ENCODE data around the gene WDR18.

WDR18 gene

GRCh38 chr19:970695-971094 lies 13.4 kb upstream of the WDR18 start:
- DNase-seq, result no peak

GRCh38 chr19:971795-972194 lies 12.3 kb upstream of the WDR18 start:
- no peak for DNase-seq

GRCh38 chr19:972281-972680 lies 11.9 kb upstream of the WDR18 start:
- no peak for DNase-seq

- DNase-seq, result no peak
These were observed 10.2 kb upstream of the WDR18 start for GRCh38 chr19:973726-974563.

GRCh38 chr19:974564-975257 lies 9.4 kb upstream of the WDR18 start:
- DNase-seq, result no peak

GRCh38 chr19:976476-976875 lies 7.7 kb upstream of the WDR18 start:
- no peak for DNase-seq

- no peak for DNase-seq
These were observed 7.1 kb upstream of the WDR18 start for GRCh38 chr19:977058-977464.

- no peak for DNase-seq
These were observed 4.8 kb upstream of the WDR18 start for GRCh38 chr19:979318-979741.

GRCh38 chr19:980133-980998 lies 3.8 kb upstream of the WDR18 start:
- no peak for DNase-seq

- DNase-seq, result no peak
These were observed 1.5 kb upstream of the WDR18 start for GRCh38 chr19:982567-983170.

- no peak for DNase-seq
These were observed 1.9 kb downstream of the WDR18 start for GRCh38 chr19:986083-986482.

GRCh38 chr19:988081-988480 lies 3.9 kb downstream of the WDR18 start:
- DNase-seq, result no peak

GRCh38 chr19:988510-988909 lies 4.4 kb downstream of the WDR18 start:
- DNase-seq, result no peak

- no peak for DNase-seq
These were observed 5.4 kb downstream of the WDR18 start for GRCh38 chr19:989381-990081.

- DNase-seq, result no peak
These were observed 6.0 kb downstream of the WDR18 start for GRCh38 chr19:990119-990571.

- DNase-seq, result no peak
These were observed 6.6 kb downstream of the WDR18 start for GRCh38 chr19:990746-991145.

GRCh38 chr19:991174-991931 lies 7.2 kb downstream of the WDR18 start:
- no peak for DNase-seq

GRCh38 chr19:991932-992669 lies 8.0 kb downstream of the WDR18 start:
- DNase-seq, result no peak

GRCh38 chr19:992670-993055 lies 8.5 kb downstream of the WDR18 start:
- DNase-seq, result no peak

GRCh38 chr19:993361-993830 lies 9.3 kb downstream of the WDR18 start:
- no peak for DNase-seq
